DMS153 treated with DMSO at 0.1 percent for 48 hours (cell line): Measurements from ENCODE around the gene ELOA.
"Not testable (repeated sequence)": the region's sequence is repeated elsewhere in the genome, so short reads cannot be mapped to it uniquely, and the experiment has no call there.

Experiments used
- DNase-seq: peaks from one replicate; lab custom pipeline; 2025; ENCODE audit not compliant: unreplicated experiment; lab: John Stamatoyannopoulos, UW

Gene ELOA

GRCh38 chr1:23777979-23778814, 34.9 kb downstream of the ELOA start, which contains the start of gene PITHD1:
PITHD1 (plus strand) TSS chr1:23778418; CDS start chr1:23778516, 98 bp downstream.
- DNase-seq: peak; percentile 70

GRCh38 chr1:23779826-23780371, 36.6 kb downstream of the ELOA start:
- DNase-seq: no peak

- DNase-seq: not testable (repeated sequence)
These were observed 39.9 kb downstream of the ELOA start for GRCh38 chr1:23783141-23783540.

DNA sequence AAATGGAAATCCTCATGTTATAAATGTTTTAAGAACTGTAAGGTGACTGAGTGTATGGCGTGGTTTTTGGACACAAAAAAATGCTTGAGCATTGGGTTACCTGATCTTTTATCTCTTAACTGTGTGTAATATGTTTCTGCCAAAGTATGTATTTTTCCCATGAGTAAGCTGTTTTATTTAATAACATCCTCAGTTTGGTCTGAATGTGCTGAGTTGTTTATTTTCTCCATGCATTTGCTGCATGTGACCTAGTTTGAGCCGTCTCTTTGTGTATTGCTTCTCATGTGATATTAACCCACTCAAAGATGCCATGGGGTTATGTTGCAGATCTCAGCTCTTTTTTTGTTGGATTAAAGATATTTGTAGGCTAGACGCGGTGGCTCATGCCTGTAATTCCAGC, 41.6 kb downstream of the ELOA start:
- DNase-seq: no peak

GRCh38 chr1:23787701-23788100, 44.4 kb downstream of the ELOA start:
- no peak for DNase-seq

DNA sequence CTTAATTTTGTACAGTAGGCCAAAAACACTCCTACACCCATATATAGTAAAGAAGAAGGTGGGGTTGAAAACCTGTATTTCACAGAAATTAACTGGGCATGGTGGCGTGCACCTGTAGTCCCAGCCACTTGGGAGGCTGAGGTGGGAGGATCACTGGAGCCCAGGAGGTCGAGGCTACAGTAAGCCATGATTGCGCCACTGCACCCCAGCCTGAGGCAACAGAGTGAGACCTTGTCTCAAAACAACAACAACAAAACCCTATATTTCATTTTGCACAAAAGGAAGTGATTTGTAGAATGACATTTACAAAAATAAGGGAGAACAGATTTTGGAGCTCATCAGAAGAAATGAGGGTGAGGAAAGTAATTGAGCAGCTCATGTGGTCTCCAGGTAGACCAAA, 45.4 kb downstream of the ELOA start:
- DNase-seq: no peak

DNA sequence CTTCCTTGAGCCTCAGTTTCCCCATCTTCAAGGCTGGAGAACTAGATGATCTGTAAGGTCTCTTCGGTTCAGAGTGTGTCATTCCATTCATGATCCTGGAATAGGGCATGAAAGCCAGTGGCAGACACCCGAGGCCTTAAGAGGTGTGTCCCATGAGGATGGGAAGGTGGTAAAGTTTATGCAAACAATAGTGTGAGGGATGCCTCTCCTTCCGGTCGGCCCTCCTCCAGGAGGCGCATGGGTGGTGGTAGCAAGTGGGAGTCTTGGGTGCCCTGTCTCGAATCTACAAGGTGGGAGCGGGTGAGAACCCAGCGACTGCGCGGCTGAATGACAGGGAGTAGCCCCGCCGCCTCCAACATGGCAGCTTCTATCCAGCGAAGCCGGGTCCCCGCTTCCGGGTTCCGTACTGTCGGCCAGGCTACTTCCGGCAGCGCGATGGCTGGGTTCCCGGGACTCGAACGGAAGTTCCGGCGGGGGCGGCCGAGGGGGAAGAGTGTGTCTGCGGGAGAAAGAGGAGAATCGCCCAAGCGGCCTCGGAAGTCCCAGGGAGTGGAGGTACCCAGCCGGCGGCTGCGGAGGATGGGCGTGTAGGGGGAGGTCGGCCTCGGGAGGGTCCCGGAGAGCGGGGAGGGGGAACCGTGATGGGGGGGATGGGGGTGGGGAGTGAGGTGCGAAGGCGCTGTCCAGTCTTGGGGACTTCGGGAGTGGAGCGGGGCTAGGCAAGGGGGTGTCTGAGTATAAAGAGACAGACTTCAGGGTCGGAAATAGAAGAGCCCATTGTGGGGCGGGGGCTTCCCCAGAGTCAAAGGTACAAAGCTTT, 47.6 kb downstream of the ELOA start, which contains the start of gene LYPLA2:
Gene LYPLA2 (plus strand): TSS at position 450 of the 820 bp plus-strand sequence. CDS start 1,538 bp downstream, outside the sequence.
- DNase-seq: peak; percentile 63

DNA sequence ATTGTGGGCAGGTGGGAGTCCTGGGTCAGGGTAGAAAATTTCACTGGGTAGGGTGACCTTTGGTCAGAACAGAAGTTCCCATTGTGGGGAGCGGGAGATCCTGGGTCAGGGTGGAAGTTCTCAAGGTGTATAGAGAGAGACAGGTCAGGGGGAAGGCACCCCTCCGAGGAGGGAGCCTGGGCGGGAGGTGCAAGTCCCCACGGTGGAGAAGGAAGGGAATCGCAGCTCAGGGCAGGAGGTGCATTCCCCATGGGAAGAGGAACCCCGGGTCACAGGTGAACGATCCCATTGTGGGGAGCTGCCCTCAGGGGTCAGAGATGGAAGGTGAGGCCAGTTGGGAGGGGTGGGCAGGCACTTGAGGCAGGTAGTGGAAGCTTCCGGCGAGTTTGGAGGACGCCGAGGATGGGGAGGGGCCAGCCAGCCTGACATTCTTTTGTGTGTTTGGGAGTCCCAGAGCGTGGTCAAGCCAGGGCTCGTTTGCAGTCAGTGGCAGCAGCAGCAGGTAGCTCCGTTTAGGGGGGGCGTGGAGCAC, 48.3 kb downstream of the ELOA start:
- DNase-seq: no peak

DNA sequence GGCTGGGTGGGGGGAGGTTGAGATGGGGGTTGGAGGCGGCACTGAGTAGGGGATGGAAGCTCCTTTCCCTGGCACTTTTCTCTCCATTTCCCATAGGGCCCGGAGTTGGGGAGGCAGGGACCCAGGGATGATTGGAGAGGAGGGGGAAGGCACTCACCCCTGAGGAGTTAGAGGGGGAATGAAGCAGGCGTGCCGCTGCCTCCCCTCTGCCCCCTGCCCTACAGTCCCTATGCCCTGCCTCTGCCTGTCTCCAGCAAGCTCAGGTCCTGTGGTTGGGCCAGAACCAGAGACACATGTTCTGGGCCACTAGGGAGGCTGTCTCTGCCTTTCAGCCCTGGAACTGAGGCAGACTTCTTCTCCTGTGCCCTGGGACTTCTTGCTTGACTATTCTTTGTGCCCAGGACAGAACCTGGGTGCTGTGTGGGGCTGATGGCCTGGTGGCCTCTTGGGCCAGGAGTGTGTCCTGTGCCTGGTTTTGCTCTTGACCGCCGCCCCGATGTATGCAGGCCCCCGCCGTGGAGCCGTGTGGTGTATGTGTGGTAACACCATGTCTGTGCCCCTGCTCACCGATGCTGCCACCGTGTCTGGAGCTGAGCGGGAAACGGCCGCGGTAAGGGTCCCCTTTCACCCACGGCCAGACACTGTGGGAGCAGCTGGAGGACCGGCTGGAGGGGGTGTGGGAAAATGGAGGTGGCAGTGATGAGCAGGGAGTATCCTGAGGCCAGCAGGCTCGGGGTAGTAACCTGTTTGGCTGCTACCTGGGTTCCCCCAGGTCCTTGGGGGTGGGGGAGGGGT, 49.1 kb downstream of the ELOA start:
- DNase-seq: no peak

DNA sequence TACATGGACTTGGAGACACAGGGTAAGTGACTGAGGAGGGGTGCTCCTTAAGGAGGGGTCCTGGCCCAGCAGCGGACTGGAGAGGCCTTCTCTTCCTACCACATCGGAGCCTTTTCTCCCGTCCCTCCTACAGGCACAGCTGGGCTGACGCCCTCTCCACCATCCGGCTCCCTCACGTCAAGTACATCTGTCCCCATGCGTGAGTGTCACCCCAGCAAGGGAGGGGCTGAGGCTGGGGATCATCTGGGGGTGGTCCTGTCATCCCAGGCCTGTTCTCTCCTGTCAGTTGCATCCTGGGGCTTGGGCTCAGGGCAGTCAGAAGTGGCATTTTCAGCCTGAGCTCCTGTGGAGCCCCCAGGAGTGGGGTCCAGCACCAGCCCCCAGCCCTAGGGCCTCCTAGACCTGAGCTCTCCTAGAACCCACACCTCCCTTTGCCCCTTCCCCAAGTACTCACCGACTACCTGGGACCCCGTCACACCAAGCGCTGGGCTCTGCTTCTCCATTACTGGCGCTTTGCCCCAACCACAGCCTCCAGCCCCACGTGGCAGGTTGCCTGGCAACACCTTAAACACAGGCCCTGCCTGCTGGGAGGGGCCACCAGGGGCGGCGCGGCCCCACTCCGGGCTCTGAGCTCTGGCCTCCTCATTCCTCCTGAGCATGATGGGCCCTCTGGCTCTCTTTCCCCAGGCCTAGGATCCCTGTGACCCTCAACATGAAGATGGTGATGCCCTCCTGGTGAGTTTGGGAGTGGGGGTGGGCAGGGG, 49.9 kb downstream of the ELOA start:
- no peak for DNase-seq

DNA sequence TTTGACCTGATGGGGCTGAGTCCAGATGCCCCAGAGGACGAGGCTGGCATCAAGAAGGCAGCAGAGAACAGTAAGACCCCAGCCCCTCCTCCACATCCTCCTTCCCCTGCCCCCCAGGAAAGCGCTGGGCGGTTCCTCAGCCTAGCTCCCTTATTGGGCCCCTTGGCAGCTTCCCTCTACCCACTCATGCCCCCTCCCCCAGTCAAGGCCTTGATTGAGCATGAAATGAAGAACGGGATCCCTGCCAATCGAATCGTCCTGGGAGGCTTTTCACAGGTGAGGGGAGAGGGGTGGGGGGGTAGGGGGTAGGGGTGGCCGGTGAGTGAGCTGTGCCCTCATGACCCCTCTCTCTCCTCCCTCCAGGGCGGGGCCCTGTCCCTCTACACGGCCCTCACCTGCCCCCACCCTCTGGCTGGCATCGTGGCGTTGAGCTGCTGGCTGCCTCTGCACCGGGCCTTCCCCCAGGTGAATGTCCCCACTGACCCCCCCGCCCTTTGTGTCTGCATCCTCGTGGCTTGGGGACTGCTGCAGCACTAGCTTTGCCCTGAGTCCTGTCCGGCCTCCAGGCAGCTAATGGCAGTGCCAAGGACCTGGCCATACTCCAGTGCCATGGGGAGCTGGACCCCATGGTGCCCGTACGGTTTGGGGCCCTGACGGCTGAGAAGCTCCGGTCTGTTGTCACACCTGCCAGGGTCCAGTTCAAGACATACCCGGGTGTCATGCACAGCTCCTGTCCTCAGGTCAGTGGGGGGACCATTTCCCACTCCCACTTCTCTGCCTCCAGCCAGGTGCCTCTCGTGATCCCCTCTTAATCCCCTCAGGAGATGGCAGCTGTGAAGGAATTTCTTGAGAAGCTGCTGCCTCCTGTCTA, 50.8 kb downstream of the ELOA start:
- DNase-seq: no peak

DNA sequence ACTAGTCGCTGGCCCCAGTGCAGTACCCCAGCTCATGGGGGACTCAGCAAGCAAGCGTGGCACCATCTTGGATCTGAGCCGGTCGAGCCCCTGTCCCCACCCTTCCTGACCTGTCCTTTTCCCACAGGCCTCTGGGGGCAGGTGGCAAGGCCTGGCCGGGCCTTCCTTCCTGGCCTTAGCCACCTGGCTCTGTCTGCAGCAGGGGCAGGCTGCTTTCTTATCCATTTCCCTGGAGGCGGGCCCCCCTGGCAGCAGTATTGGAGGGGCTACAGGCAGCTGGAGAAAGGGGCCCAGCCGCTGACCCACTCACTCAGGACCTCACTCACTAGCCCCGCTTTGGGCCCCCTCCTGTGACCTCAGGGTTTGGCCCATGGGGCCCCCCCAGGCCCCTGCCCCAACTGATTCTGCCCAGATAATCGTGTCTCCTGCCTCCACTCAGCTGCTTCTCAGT, 51.5 kb downstream of the ELOA start:
- DNase-seq: not testable (repeated sequence)

DNA sequence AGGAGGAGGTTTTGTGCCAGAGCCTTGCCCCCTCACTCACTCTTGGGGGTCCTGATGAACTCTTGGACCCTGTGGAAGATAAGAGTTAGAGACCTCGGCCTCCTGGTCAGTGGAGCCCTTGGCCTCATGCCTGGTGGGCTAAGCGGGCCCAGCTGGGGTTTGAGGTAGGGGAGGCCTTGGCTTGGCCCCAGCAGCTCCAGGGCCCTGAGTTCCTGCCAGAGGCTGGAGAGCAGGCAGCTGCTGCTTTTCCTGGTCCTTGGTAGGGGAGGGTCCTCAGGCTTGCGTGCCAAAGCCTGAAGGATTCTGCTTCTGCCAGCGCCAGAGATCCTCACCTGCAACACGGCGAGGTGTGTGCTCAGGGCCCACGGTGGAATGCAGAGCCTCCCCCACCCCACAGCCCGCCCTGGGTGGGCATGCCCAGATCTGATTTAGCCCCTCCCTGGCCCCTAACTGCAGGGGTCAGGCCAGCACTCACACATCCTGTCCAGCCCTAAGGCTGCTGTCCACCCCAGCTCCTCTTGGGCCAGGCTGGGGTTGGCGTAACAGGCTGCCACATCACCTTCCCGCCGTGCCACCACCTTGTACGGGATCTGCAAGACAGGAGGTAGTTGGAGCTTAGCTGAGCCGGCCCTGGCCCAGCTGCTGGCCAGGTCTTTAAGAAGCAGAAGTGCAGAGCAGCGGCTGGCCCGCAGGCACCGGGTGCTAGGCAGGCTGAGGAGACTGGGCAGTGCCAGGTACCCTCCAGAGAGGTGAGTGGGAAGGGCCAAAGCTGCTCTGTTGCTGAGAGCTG, 52.6 kb downstream of the ELOA start:
- DNase-seq: no peak

- DNase-seq: no peak
These were observed 53.4 kb downstream of the ELOA start for GRCh38 chr1:23796466-23797271.

GRCh38 chr1:23797478-23798448, 54.5 kb downstream of the ELOA start:
- no peak for DNase-seq

- no peak for DNase-seq
These were observed 55.4 kb downstream of the ELOA start for GRCh38 chr1:23798662-23799142.
